Measurements from ENCODE around the gene HTR4. TPM values are rescaled to one million over a fixed set of nuclear protein-coding genes. Genes with fewer than 3 reads are reported as not detected.

HTR4 gene
- polyA plus RNA-seq, 1 of the 3 experiments (the other 2 are of a cell fraction), result not detected

DNA sequence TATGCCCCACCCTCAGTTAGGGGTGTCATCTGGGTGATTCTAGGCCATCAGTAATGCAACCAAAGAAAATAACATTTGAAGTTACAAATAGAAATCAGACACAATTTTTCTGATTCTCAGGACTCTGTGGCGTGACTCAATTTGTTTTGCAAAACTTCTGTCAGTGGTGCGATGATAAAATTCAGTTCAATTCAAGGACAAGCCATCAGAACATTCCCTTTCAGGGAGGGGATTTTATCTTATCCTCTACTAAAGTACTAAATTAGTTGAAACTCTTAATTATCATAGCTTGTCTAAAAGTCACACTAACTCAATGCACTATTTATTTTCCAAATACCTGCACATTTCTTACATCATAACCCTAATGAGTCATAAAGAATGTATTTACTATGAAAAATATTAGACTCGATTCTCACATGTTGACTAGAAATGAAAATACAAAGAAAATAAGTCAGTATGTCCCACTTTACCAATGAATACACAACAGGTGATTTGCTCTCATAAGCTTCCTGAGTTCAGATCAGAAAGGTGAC, 28.2 kb downstream of the HTR4 start (continued):
- TF ChIP-seq EZH2phosphoT487 (IDR thresholded peaks at IDR 0.05; ENCODE audit: borderline replicate concordance, low read depth) (no peak), FOXJ3 (CRISPR knock-in tag; IDR thresholded peaks at IDR 0.05) (no peak), EP300 (IDR thresholded peaks at IDR 0.05; ENCODE audit: borderline replicate concordance in 1 of 2, low read depth in 1 of 2, low read length in 1 of 2) (no peak), FOSL2 (IDR thresholded peaks at IDR 0.05; ENCODE audit: borderline replicate concordance, low read depth) (no peak), JUND (IDR thresholded peaks at IDR 0.05) (no peak), NFIC (IDR thresholded peaks at IDR 0.05; ENCODE audit: borderline replicate concordance) (no peak)
- TF ChIP-seq, protein P1, sequence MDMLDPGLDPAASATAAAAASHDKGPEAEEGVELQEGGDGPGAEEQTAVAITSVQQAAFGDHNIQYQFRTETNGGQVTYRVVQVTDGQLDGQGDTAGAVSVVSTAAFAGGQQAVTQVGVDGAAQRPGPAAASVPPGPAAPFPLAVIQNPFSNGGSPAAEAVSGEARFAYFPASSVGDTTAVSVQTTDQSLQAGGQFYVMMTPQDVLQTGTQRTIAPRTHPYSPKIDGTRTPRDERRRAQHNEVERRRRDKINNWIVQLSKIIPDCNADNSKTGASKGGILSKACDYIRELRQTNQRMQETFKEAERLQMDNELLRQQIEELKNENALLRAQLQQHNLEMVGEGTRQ (IDR thresholded peaks at IDR 0.05; ENCODE audit: borderline replicate concordance, low read depth, low read length), result no peak

- no peak overlapping the region for H3K9ac ChIP-seq
- no peak overlapping the region for H3K4me3 ChIP-seq (ENCODE audit: low read depth in 2 of 2, low read length in 1 of 2)
- TF ChIP-seq RCOR1 (IDR thresholded peaks at IDR 0.05; ENCODE audit: low read length) (no peak), CHD2 (IDR thresholded peaks at IDR 0.05; ENCODE audit: low read length, partially characterized antibody) (no peak)
- no peaks in the 10 kb centered on the region for H4K20me1 ChIP-seq (ENCODE audit: insufficient read depth)
- no peak overlapping the region for H3K27ac ChIP-seq (ENCODE audit: low read depth in 2 of 2, low read length in 1 of 2)
- 50% methylated on average over 2 of the region's 2 CpGs for WGBS (ENCODE audit: low lambda C conversion rate)
- H3K36me3 ChIP-seq (replicated peaks in 1 of 2; ENCODE audit: control insufficient read depth in 1 of 2, insufficient read depth in 2 of 2, low read length in 1 of 2), result no peaks in the 10 kb centered on the region
- H3K4me1 ChIP-seq (ENCODE audit: control insufficient read depth in 1 of 2, insufficient read depth in 2 of 2, low read depth in 1 of 2, low read length in 1 of 2), result no peaks in the 10 kb centered on the region
- no peaks in the 10 kb centered on the region for H3F3A ChIP-seq (replicated peaks; ENCODE audit: insufficient read depth)
- POLR2A ChIA-PET, result no interaction called here
- no peak overlapping the region for H3K4me2 ChIP-seq
- H3K27me3 ChIP-seq (ENCODE audit: insufficient read depth), result no peaks in the 10 kb centered on the region
- no peaks in the 10 kb centered on the region for H3K9me3 ChIP-seq
- H2AFZ ChIP-seq (ENCODE audit: low read depth), result no peak overlapping the region
- CTCF ChIA-PET, result interaction anchor here (1.1 kb wide), 1 partner anchor 106 kb away, joined by 5 read pairs; no protein-coding TSS in a partner anchor
- H3K79me2 ChIP-seq (ENCODE audit: insufficient read depth), result no peaks in the 10 kb centered on the region
- no peak for DNase-seq
- H3K9me2 ChIP-seq, result no peaks in the 10 kb centered on the region
These were observed 29.1 kb downstream of the HTR4 start for GRCh38 chr5:148625250-148625649.

DNA sequence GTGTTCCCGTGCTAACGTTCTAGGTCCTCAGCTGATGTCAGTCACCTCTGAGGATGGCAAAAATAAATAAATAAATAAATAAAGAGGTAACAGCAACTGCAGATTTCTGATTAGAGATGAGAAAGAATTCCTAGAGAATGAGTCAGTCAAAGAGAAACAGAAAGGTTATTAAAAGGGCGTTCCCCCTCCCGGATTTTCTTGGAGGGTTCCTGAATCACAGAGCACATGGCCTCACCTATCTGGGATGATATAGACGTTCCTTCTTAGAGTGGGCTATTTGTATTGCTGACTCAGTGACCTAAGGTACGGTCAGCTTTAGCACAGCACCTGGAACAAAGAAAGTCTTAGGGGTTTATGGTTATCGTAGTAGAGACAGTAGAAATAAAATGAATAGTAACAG, 30.6 kb downstream of the HTR4 start:
- H3K27me3 ChIP-seq (ENCODE audit: insufficient read depth), result no peaks in the 10 kb centered on the region
- H3K9ac ChIP-seq, result no peak overlapping the region
- H4K20me1 ChIP-seq (ENCODE audit: insufficient read depth), result no peaks in the 10 kb centered on the region
- no peak overlapping the region for H3K27ac ChIP-seq (ENCODE audit: low read depth in 2 of 2, low read length in 1 of 2)
- CTCF ChIA-PET, result interaction anchor here (1.1 to 1.7 kb wide), 2 partner anchors 9 to 107 kb away, joined by 3 to 7 read pairs; no protein-coding TSS in a partner anchor
- no peaks in the 10 kb centered on the region for H3K4me1 ChIP-seq (ENCODE audit: control insufficient read depth in 1 of 2, insufficient read depth in 2 of 2, low read depth in 1 of 2, low read length in 1 of 2)
- H2AFZ ChIP-seq (ENCODE audit: low read depth), result no peak overlapping the region
- H3K79me2 ChIP-seq (ENCODE audit: insufficient read depth), result no peaks in the 10 kb centered on the region
- no peak for DNase-seq
- H3K4me2 ChIP-seq, result no peak overlapping the region
- no peak overlapping the region for H3K4me3 ChIP-seq (ENCODE audit: low read depth in 2 of 2, low read length in 1 of 2)
- H3K9me2 ChIP-seq, result no peaks in the 10 kb centered on the region
- H3F3A ChIP-seq (replicated peaks; ENCODE audit: insufficient read depth), result no peaks in the 10 kb centered on the region
- H3K9me3 ChIP-seq, result no peaks in the 10 kb centered on the region
- no peaks in the 10 kb centered on the region for H3K36me3 ChIP-seq (replicated peaks in 1 of 2; ENCODE audit: control insufficient read depth in 1 of 2, insufficient read depth in 2 of 2, low read length in 1 of 2)
- POLR2A ChIA-PET, result no interaction called here
- 50% methylated on average over 7 of the region's 7 CpGs for WGBS (ENCODE audit: low lambda C conversion rate)
- TF ChIP-seq YY1 (IDR thresholded peaks at IDR 0.05; ENCODE audit: low read depth) (no peak), EZH2phosphoT487 (IDR thresholded peaks at IDR 0.05; ENCODE audit: borderline replicate concordance, low read depth) (no peak), RCOR1 (IDR thresholded peaks at IDR 0.05; ENCODE audit: low read length) (no peak), RXRA (IDR thresholded peaks at IDR 0.05; ENCODE audit: borderline replicate concordance, low read depth) (no peak), GATA2 (CRISPR knock-in tag; IDR thresholded peaks at IDR 0.05) (no peak), FOSL2 (IDR thresholded peaks at IDR 0.05; ENCODE audit: borderline replicate concordance, low read depth) (no peak), RAD21 (IDR thresholded peaks at IDR 0.05; ENCODE audit: low read length) (no peak), TCF12 (IDR thresholded peaks at IDR 0.05) (no peak), JUND (IDR thresholded peaks at IDR 0.05) (no peak), IRF3 (IDR thresholded peaks at IDR 0.05; ENCODE audit: low read depth, low read length) (no peak), USF1 (IDR thresholded peaks at IDR 0.05; ENCODE audit: borderline replicate concordance, low read depth) (no peak), NFIC (IDR thresholded peaks at IDR 0.05; ENCODE audit: borderline replicate concordance) (no peak)
- TF ChIP-seq, protein P2, sequence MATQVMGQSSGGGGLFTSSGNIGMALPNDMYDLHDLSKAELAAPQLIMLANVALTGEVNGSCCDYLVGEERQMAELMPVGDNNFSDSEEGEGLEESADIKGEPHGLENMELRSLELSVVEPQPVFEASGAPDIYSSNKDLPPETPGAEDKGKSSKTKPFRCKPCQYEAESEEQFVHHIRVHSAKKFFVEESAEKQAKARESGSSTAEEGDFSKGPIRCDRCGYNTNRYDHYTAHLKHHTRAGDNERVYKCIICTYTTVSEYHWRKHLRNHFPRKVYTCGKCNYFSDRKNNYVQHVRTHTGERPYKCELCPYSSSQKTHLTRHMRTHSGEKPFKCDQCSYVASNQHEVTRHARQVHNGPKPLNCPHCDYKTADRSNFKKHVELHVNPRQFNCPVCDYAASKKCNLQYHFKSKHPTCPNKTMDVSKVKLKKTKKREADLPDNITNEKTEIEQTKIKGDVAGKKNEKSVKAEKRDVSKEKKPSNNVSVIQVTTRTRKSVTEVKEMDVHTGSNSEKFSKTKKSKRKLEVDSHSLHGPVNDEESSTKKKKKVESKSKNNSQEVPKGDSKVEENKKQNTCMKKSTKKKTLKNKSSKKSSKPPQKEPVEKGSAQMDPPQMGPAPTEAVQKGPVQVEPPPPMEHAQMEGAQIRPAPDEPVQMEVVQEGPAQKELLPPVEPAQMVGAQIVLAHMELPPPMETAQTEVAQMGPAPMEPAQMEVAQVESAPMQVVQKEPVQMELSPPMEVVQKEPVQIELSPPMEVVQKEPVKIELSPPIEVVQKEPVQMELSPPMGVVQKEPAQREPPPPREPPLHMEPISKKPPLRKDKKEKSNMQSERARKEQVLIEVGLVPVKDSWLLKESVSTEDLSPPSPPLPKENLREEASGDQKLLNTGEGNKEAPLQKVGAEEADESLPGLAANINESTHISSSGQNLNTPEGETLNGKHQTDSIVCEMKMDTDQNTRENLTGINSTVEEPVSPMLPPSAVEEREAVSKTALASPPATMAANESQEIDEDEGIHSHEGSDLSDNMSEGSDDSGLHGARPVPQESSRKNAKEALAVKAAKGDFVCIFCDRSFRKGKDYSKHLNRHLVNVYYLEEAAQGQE (IDR thresholded peaks at IDR 0.05; ENCODE audit: low read depth, low read length), result no peak
- TF ChIP-seq, protein P3, sequence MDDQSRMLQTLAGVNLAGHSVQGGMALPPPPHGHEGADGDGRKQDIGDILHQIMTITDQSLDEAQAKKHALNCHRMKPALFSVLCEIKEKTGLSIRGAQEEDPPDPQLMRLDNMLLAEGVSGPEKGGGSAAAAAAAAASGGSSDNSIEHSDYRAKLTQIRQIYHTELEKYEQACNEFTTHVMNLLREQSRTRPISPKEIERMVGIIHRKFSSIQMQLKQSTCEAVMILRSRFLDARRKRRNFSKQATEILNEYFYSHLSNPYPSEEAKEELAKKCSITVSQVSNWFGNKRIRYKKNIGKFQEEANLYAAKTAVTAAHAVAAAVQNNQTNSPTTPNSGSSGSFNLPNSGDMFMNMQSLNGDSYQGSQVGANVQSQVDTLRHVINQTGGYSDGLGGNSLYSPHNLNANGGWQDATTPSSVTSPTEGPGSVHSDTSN (IDR thresholded peaks at IDR 0.05), result no peak

Measured in SK-N-SH (cell line).